ENCODE measurements around the gene AUTS2.
A peak's percentile ranks its signal among the peaks of the same experiment; 100 is the strongest.

Gene AUTS2

DNA sequence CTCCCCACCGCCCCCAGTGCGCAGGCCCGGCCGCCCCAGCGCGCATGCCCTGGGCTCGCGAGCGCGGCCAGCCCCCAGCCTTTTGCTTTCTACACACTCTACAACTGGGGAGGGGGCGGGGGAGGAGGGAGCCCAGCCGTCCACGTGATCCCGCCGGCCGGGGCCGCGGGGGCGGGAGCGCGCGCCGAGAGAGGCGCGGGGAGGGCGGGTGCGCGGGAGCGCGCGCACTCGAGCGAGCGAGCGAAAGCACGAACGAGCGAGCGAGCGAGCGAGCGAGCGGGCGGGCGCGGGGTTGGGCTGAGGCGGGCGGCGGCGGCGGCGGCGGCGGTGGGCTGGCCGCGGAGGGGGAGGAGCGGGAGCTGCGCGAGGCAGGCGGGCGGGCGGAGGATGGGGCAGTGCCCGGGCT, at the start of gene AUTS2:
AUTS2 (plus strand) TSS at position 395 of the 406 bp plus-strand sequence. CDS start 1,179 bp downstream, outside the sequence.
- peak; percentile 27 to 29 for DNase-seq

DNA sequence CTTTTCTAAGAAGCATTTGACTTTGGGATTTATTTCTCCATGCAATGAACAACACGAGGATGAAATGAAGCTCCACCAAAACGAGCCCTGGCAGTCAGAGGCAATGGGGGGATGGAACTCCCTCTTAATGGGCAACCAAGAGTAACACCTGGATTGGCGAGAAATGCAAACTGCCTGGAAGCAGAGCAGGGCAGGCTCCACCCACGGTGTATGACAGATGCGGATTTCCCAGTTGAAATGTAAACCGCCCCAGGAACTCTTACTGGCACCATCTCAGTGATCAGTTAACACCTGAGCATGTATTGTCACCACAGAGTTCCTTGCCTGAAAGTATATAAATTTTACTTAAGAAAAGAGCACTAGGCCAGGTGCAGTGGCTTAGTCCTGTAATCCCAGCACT, 47.3 kb upstream of the AUTS2 start:
- no peak for DNase-seq

- DNase-seq, result no peak
Observed at GRCh38 chr7:69553190-69553589, 45.1 kb upstream of the AUTS2 start.

DNA sequence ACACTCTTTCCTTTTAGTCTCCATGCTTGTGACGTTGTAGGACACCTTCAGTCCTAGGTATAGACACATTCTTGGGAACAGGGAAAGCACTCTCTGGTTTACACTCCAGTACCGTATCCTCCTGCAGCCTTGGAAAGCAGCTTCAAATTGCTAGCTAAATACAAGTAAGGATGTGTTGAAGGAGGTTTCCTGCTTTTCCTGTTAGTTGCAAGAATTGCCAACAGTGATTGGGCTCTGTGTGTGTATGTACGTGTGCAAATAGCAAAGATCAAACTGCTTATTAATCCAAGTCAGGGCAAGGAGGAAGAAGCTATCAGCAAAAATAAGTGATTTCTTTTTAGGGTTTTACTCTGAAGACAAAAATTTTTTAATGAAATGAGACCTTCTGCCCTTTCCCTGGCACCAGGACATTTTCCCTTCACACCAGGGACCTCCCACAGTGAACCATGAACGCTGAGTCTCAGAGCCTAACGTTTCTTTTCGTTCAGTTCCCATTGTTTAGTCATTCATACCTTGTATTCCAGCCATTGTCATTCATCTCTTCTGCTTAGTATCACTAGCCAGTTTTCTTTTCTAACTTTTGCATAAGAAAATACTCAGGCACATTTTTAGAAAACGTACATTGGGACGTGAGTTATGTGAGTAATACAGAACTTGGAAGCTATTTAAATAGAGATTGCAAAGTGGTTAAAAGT, 36.9 kb upstream of the AUTS2 start:
- no peak for DNase-seq

DNA sequence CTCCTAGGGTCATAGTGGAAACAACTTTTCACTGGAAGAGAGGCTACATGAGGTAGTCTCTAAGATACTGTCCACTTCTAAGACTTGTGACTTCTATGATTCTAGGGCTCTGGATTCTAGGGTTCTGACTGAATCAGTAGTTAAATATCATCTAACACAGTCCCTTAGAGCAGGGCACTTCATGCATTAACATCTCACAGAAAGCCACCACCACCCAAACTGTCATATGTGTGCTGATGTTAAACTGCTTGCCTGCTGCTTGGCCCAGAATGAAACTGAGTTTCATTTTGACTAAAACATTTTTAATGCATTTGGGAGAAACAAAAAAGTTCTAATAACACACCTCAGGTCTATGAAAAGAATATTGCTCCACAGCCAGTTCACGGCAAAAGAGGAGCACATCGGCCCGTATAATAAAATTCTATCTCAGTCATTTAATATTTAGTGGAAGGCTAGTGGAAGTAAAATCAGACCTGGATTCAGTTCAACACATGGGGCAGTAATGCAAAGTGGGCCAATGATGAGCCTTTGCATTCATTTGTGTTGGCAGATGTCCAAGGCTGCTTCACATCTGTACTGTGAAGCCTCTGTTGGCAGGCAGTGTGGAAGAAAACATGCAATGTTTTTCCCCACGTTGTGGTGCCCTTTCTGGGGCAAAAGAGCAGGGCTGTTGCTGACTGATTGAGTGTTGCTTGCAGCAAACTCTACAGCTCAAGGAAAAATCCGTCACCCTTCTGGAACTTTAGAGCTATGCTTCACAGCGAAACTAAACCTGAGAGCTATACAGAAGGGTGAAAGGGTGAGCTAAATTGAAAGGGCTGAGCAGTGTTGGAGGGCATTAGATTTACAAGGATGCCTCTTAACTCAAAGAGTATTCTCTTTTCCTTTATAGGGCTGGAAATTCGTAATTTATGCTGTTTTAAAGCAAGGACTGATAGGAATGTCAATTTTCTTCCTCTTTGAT, 33.5 kb upstream of the AUTS2 start:
- DNase-seq, result no peak

DNA sequence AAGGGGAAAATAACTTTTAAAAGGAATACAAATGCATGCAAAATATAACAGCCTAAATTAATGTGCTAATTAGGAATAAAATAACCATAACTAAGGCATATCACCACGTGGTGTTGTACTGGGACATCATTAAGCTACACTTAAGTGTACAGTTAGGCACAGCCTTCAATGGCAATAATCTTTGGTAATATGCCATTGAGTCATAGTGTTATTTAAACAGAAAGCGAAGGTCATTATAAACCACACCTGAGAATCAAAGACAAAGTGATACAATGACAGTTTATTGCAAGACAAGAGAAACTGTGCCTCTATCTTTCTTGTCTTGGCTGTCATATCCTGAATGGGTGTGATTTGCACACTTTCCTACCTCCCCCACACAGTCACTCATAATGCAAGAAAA, 30.5 kb upstream of the AUTS2 start:
- no peak for DNase-seq

DNA sequence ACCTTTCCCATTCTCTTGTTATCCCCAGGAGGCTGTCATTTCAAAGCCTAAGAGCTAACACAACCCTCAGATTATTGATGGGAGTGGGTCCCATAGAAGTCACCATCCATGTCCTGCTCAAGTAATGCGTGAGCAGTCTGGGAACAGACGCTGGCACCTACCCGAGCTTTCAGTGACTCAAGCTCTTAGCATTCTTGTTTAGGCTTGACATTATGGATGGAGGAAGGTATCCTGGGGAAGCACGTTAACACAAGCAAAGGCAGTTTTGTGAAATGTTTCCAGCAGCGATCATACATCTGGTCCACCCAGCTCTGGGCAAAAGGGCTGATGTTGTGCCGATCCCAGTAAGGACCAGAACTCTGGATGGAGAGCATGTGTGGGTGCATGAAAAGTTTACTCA, 30.0 kb upstream of the AUTS2 start:
- no peak for DNase-seq

DNA sequence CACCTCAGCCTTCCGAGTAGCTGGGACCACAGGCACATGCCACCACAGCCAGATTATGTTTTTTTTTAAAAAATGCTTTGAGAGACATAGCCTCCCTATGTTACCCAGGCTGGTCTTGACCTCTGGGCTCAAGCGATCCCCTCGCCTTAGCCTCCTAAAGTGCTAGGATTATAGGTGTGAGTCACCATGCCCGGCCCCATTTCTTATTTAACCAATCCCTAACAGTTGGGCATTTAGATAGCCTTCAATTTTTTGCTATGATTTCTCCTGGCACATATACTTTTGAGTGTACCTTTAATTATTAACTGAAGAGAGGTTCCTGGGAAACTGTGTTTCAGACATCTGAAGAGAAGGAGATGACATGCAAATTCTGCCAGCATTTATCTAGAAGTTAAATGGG, 22.6 kb upstream of the AUTS2 start:
- no peak for DNase-seq

GRCh38 chr7:69577221-69577620, 21.1 kb upstream of the AUTS2 start:
- no peak for DNase-seq

GRCh38 chr7:69585169-69585568, 13.1 kb upstream of the AUTS2 start:
- no peak for DNase-seq

DNA sequence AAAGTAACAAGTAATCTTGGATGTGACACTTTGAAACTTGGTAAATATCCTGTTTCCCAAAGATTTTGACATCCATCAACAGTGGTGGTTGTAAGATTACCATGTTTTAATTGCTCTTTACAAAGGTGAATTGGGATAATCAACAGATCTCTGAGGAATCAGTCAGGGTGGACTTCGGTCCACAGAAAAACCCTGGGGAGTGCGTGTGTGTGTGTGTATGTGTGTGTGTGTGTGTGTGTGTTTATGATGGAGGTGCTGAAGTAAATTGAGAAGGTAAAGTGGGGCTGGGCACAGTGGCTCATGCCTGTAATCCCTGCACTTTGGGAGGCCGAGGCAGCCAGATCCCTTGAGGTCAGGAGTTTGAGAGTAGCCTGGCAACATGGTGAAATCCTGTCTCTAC, 12.0 kb upstream of the AUTS2 start:
- no peak for DNase-seq

- DNase-seq, result no peak
Observed at GRCh38 chr7:69588773-69589172, 9.5 kb upstream of the AUTS2 start.

- DNase-seq, result no peak
Observed at GRCh38 chr7:69591805-69592204, 6.5 kb upstream of the AUTS2 start.

DNA sequence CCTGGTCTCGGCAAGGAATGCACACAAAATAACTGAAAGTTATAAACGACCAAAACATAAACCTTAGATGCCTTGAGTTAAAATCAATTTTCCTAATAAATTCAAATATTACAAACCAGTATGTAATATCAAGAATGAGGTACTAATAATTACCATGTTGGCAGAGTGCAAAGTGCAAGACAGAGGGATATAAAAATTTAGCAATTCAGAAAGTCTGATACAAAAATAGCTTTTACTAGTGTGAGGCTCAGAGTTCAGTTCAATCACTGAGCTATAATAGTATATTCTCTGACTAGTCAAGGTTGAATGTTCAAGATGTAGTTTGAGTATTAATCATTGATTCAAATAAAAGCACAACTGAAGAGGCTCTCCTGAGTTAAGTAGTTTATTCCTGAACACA, 4.8 kb upstream of the AUTS2 start:
- no peak for DNase-seq

DNA sequence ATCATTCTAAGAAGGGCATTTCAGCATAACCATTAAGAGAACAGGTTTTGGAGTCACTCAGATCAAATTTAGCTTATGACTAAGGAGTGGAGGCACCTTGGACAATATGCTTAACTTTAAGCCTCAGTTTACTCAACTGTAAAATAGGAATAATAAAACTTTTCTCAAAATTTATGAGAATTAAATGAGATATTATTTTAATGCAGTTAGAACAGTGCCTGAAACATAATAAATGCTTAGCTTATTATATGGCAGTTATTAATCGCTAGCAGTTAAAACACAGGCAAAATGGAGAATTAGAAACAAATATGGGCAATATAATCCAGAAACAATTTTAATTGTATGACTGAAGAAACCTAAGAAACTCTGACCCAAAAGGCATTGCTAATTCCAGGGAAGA, 2.9 kb upstream of the AUTS2 start:
- DNase-seq, result no peak

DNA sequence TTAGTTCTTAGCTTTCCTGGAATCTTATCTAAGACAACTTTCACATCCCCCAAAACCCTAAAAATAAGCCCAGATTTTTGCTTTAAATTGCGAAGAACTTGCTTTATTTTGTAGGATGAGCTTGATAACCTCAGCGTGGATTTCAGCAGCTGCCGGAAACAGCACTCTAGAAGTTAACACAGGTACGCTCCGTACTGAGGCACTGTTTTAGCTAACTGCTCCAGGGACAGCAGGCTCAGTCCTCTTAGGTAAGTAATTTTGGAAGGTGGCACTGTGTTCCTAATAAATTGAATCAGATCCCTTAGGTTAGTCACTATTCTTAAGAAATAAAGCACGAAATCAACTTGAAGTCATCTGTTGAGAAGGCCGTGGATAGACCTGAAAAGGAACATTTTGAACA, 2.2 kb upstream of the AUTS2 start:
- no peak for DNase-seq

- no peak for DNase-seq
Observed at GRCh38 chr7:69596723-69597277, 1.5 kb upstream of the AUTS2 start.

DNA sequence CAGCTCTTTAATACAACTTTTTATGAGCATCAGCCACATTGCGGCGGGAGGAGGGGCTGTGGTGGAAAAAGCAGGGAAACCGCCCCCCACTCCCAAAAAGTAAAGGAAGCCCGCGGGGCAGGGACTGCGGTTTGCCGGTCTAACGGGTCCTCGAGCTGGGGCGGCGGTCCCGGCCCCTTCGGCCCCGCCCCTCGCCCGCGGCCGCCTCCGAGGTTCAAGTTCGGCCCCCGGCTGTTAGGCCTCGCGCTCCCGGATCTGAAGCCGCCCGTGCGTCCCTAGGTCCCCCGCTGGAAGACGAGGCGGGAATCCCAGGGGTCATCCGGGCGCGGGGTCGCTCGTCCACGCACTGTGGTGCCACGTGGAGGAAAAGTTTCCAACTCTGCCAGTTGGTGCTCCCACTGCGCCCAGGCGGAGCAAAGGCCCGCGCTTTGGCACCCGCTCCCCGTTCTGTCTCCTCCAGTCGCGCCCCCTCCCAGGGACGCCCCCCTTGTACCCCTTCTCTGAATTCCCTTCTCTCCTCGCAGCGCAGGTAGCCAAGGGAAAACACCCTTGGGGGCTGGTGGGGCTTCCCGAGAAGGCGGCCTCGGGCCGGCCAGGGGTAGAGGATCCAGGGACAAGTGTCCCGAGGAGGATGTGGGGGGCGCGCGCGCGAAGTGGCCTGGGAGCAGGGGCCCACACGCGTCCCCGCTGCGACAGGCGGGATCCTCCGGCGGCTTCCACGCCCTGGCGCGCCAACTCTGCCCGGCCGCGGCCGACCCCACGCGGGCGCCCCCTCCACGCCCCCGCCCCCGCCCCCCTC, 798 bp upstream of the AUTS2 start:
- DNase-seq, result peak in 1 of 2 experiments; percentile 2

GRCh38 chr7:69598487-69599285, 411 bp downstream of the AUTS2 start:
- peak; percentile 4 to 13 for DNase-seq

GRCh38 chr7:69599286-69599954, 1.1 kb downstream of the AUTS2 start:
- DNase-seq, result no peak

DNA sequence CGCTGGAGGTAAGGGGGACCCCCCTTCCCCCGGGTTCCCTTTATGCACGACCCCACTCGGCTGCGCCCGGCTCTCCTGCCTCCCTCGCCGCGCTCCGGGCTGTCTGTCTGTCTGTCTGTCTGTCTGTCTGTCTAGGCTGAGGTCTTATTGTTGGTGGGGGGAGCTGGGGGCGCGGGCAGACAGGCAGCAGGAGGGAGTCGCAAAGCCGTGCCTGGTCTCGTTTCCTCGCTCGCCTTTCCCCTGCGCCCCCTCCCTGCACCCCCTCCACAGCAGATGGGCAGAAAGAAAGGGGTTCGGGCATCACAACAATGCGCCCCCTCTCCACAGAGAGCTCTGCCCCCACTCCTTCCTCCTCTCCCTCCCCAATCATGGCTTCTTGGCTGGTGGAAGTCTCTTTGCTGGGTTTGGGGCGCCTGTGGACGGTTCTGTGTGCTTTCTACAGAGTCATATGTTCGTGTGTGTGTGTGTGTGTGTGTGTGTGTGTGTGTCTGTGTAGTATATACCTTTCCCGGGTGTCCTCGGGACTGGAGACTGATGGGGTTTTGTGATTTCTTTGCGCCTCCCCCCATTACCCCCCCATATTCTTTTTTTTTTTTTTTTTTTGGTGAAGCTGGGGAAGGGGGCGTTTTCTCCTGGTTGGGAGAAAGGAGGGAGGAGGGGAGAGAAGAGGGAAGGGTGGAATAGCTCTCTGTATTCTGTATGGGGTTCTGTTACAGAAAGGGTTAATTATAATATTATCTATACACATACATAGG, 1.9 kb downstream of the AUTS2 start:
- DNase-seq, result no peak

All from activated CD4-positive, alpha-beta T cell treated with anti-CD3 and anti-CD28 coated beads, Interleukin-2, amount 50 U/mL, for 48 hours (primary cell).